Measurements from ENCODE around the gene RRBP1. TPM values are rescaled to one million over a fixed set of nuclear protein-coding genes. Genes with fewer than 3 reads are reported as not detected.
A peak's percentile ranks its signal among the peaks of the same experiment; 100 is the strongest.

Gene RRBP1
- total RNA-seq, 2 donors from 2014 or later, result 52.0 to 57.7 TPM

GRCh38 chr20:17583126-17583525, 98.9 kb downstream of the RRBP1 start:
- Histone ChIP-seq H3K27me3 (no peaks in the 10 kb centered on the region), H3K9me3 (no peaks in the 10 kb centered on the region), H3K36me3 (no peaks in the 10 kb centered on the region), H3K4me3 (no peak overlapping the region), H3K4me1 (peaks cover 0 to 62% of the 10 kb centered on the region in 2 donors), H3K27ac (no peak overlapping the region)
- no peak for DNase-seq (ENCODE audit: low spot score)
- TF ChIP-seq, protein P1, sequence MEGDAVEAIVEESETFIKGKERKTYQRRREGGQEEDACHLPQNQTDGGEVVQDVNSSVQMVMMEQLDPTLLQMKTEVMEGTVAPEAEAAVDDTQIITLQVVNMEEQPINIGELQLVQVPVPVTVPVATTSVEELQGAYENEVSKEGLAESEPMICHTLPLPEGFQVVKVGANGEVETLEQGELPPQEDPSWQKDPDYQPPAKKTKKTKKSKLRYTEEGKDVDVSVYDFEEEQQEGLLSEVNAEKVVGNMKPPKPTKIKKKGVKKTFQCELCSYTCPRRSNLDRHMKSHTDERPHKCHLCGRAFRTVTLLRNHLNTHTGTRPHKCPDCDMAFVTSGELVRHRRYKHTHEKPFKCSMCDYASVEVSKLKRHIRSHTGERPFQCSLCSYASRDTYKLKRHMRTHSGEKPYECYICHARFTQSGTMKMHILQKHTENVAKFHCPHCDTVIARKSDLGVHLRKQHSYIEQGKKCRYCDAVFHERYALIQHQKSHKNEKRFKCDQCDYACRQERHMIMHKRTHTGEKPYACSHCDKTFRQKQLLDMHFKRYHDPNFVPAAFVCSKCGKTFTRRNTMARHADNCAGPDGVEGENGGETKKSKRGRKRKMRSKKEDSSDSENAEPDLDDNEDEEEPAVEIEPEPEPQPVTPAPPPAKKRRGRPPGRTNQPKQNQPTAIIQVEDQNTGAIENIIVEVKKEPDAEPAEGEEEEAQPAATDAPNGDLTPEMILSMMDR (IDR thresholded peaks at IDR 0.05), result no peak

GRCh38 chr20:17580895-17581294, 101.1 kb downstream of the RRBP1 start:
- Histone ChIP-seq H3K4me1 (peaks cover 0 to 56% of the 10 kb centered on the region in 2 donors), H3K27ac (peak overlapping the region in 1 of 2 donors; percentile 2), H3K9me3 (no peaks in the 10 kb centered on the region), H3K27me3 (no peaks in the 10 kb centered on the region), H3K36me3 (peaks cover 9% of the 10 kb centered on the region), H3K4me3 (no peak overlapping the region)
- TF ChIP-seq, protein P1 (IDR thresholded peaks at IDR 0.05), result no peak
- no peak for DNase-seq (ENCODE audit: low spot score)

GRCh38 chr20:17579369-17580039, 102.5 kb downstream of the RRBP1 start:
- TF ChIP-seq, protein P1 (IDR thresholded peaks at IDR 0.05), result no peak
- Histone ChIP-seq H3K27ac (no peak overlapping the region), H3K9me3 (no peaks in the 10 kb centered on the region), H3K27me3 (no peaks in the 10 kb centered on the region), H3K36me3 (peaks cover 9% of the 10 kb centered on the region), H3K4me3 (no peak overlapping the region), H3K4me1 (peaks cover 0 to 53% of the 10 kb centered on the region in 2 donors)
- no peak for DNase-seq (ENCODE audit: low spot score)

GRCh38 chr20:17576215-17576614, 105.8 kb downstream of the RRBP1 start:
- Histone ChIP-seq H3K4me3 (no peak overlapping the region), H3K9me3 (no peaks in the 10 kb centered on the region), H3K4me1 (peaks cover 0 to 74% of the 10 kb centered on the region in 2 donors), H3K27me3 (no peaks in the 10 kb centered on the region), H3K36me3 (peaks cover 12% of the 10 kb centered on the region), H3K27ac (no peak overlapping the region)
- TF ChIP-seq, protein P1 (IDR thresholded peaks at IDR 0.05), result no peak
- DNase-seq (ENCODE audit: low spot score), result no peak

GRCh38 chr20:17573463-17573862, 108.6 kb downstream of the RRBP1 start:
- DNase-seq (ENCODE audit: low spot score), result no peak
- Histone ChIP-seq H3K9me3 (no peaks in the 10 kb centered on the region), H3K27me3 (no peaks in the 10 kb centered on the region), H3K4me3 (no peak overlapping the region), H3K27ac (peak overlapping the region in 1 of 2 donors; percentile 99), H3K36me3 (peaks cover 12% of the 10 kb centered on the region), H3K4me1 (peaks cover 0 to 56% of the 10 kb centered on the region in 2 donors)
- TF ChIP-seq, protein P1 (IDR thresholded peaks at IDR 0.05), result no peak

Data from right atrium auricular region (tissue), 2 donors.